ENCODE measurements around the gene ITIH1.
A peak's percentile ranks its signal among the peaks of the same experiment; 100 is the strongest.

The ITIH1 gene

GRCh38 chr3:52816199-52816598 is 38.8 kb downstream of the ITIH1 start:
- TF ChIP-seq CTCF (IDR thresholded peaks at IDR 0.05; ENCODE audit: extremely low read depth, insufficient read depth, missing control alignments): no peak
- in situ Hi-C loops (cut with MboI; ENCODE audit: low pct_unique_long_range_greater_than_20kb, low sequenced_read_pairs, unreplicated experiment): no loop called here
- DNase-seq (ENCODE audit: low spot score): no peak

GRCh38 chr3:52816654-52817053 is 39.3 kb downstream of the ITIH1 start:
- TF ChIP-seq CTCF (IDR thresholded peaks at IDR 0.05; ENCODE audit: extremely low read depth, insufficient read depth, missing control alignments): no peak
- in situ Hi-C loops (cut with MboI; ENCODE audit: low pct_unique_long_range_greater_than_20kb, low sequenced_read_pairs, unreplicated experiment): no loop called here
- DNase-seq (ENCODE audit: low spot score): no peak

GRCh38 chr3:52817221-52817620 is 39.8 kb downstream of the ITIH1 start:
- in situ Hi-C loops (cut with MboI; ENCODE audit: low pct_unique_long_range_greater_than_20kb, low sequenced_read_pairs, unreplicated experiment): no loop called here
- TF ChIP-seq CTCF (IDR thresholded peaks at IDR 0.05; ENCODE audit: extremely low read depth, insufficient read depth, missing control alignments): no peak
- DNase-seq (ENCODE audit: low spot score): no peak

GRCh38 chr3:52817860-52818259 is 40.5 kb downstream of the ITIH1 start:
- no peak for DNase-seq (ENCODE audit: low spot score)
- in situ Hi-C loops (cut with MboI; ENCODE audit: low pct_unique_long_range_greater_than_20kb, low sequenced_read_pairs, unreplicated experiment): no loop called here
- no peak for TF ChIP-seq CTCF (IDR thresholded peaks at IDR 0.05; ENCODE audit: extremely low read depth, insufficient read depth, missing control alignments)

- in situ Hi-C loops (cut with MboI; ENCODE audit: low pct_unique_long_range_greater_than_20kb, low sequenced_read_pairs, unreplicated experiment): no loop called here
- DNase-seq (ENCODE audit: low spot score): no peak
- TF ChIP-seq CTCF (IDR thresholded peaks at IDR 0.05; ENCODE audit: extremely low read depth, insufficient read depth, missing control alignments): no peak
These were observed 42.5 kb downstream of the ITIH1 start for GRCh38 chr3:52819936-52820335.

- in situ Hi-C loops (cut with MboI; ENCODE audit: low pct_unique_long_range_greater_than_20kb, low sequenced_read_pairs, unreplicated experiment): no loop called here
- TF ChIP-seq CTCF (IDR thresholded peaks at IDR 0.05; ENCODE audit: extremely low read depth, insufficient read depth, missing control alignments): peak; percentile 54
- peak; percentile 67 for DNase-seq (ENCODE audit: low spot score)
These were observed 43.3 kb downstream of the ITIH1 start for GRCh38 chr3:52820736-52821135.

GRCh38 chr3:52822363-52822762 is 45.0 kb downstream of the ITIH1 start:
- DNase-seq (ENCODE audit: low spot score): no peak
- in situ Hi-C loops (cut with MboI; ENCODE audit: low pct_unique_long_range_greater_than_20kb, low sequenced_read_pairs, unreplicated experiment): no loop called here
- TF ChIP-seq CTCF (IDR thresholded peaks at IDR 0.05; ENCODE audit: extremely low read depth, insufficient read depth, missing control alignments): no peak
